GM19025 (cell line): Measurements from ENCODE around the gene RALGAPA2.

Source experiments
- ATAC-seq: cut with Tn5 transposase; IDR thresholded peaks from one replicate; pipeline ENCODE4 v1.9.1; 2021; ENCODE audit warnings: mild to moderate bottlenecking, low read depth, moderate library complexity; ENCODE audit not compliant: unreplicated experiment

The RALGAPA2 gene

GRCh38 chr20:20712474-20713243 is at the start of gene RALGAPA2:
TSS of gene RALGAPA2 (minus strand) at chr20:20712644. CDS start at chr20:20712480, 164 bp downstream.
- peak; percentile 95 for ATAC-seq

- ATAC-seq, result no peak
Measured at GRCh38 chr20:20761301-20761700, 48.9 kb upstream of the RALGAPA2 start.

- ATAC-seq, result no peak
Measured at GRCh38 chr20:20759132-20759531, 46.7 kb upstream of the RALGAPA2 start.

- no peak for ATAC-seq
Measured at GRCh38 chr20:20755674-20756319, 43.4 kb upstream of the RALGAPA2 start.

GRCh38 chr20:20755231-20755630 is 42.8 kb upstream of the RALGAPA2 start:
- ATAC-seq, result no peak

- ATAC-seq, result no peak
Measured at GRCh38 chr20:20754714-20755113, 42.3 kb upstream of the RALGAPA2 start.

- ATAC-seq, result no peak
Measured at GRCh38 chr20:20752712-20753111, 40.3 kb upstream of the RALGAPA2 start.

- no peak for ATAC-seq
Measured at GRCh38 chr20:20747298-20747697, 34.9 kb upstream of the RALGAPA2 start.

GRCh38 chr20:20744170-20744725 is 31.8 kb upstream of the RALGAPA2 start:
- no peak for ATAC-seq

GRCh38 chr20:20743511-20744169 is 31.2 kb upstream of the RALGAPA2 start:
- ATAC-seq, result no peak

- no peak for ATAC-seq
Measured at GRCh38 chr20:20741087-20742045, 28.9 kb upstream of the RALGAPA2 start.

GRCh38 chr20:20740541-20740940 is 28.1 kb upstream of the RALGAPA2 start:
- ATAC-seq, result no peak

GRCh38 chr20:20737158-20737557 is 24.7 kb upstream of the RALGAPA2 start:
- ATAC-seq, result no peak

- no peak for ATAC-seq
Measured at GRCh38 chr20:20736303-20736702, 23.9 kb upstream of the RALGAPA2 start.

- no peak for ATAC-seq
Measured at GRCh38 chr20:20734475-20734948, 22.1 kb upstream of the RALGAPA2 start.

- ATAC-seq, result no peak
Measured at GRCh38 chr20:20733943-20734342, 21.5 kb upstream of the RALGAPA2 start.

GRCh38 chr20:20732641-20733040 is 20.2 kb upstream of the RALGAPA2 start:
- no peak for ATAC-seq

GRCh38 chr20:20731945-20732296 is 19.5 kb upstream of the RALGAPA2 start:
- ATAC-seq, result no peak

- ATAC-seq, result no peak
Measured at GRCh38 chr20:20731000-20731944, 18.8 kb upstream of the RALGAPA2 start.
